Measurements from ENCODE around the gene TSFM. TPM values are rescaled to one million over a fixed set of nuclear protein-coding genes. Genes with fewer than 3 reads are reported as not detected.

The TSFM gene
- total and polyA plus RNA-seq, 2 of the 13 experiments (the other 11 are each of a cell fraction or from before 2014, with no cell fraction given), result 29.8 to 68.3 TPM

DNA sequence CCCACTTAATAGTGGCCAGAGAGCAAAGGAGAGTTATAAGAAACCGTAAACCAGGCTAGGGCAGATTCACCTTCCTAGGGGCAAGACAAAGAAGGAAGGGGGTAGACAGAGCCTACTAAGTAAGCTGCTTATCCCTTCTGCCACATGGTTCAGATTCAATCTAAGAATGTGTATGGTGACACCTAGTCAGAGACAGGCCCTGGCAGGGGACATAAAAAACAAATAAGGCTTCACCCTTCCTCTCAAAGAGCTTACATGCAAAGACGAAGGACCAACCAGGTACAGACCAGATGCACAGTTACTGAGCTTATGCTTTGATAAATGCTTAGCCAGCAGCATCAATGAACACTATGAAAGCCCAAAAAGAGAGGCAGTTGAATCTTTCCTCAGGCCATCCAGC, 20.1 kb upstream of the TSFM start:
- WGBS (ENCODE audit: low lambda C conversion rate), result 91% methylated on average over 2 of the region's 2 CpGs
- BruUV-seq (replicated peaks), result no TSS peak
- no peak overlapping the region for H2AFZ ChIP-seq (ENCODE audit: low read length)
- H3K4me1 ChIP-seq (ENCODE audit: insufficient read depth, low read length), result peaks cover 36% of the 10 kb centered on the region
- H3K9ac ChIP-seq (ENCODE audit: insufficient read depth, low read depth, low read length), result no peak overlapping the region
- H4K20me1 ChIP-seq (ENCODE audit: insufficient read depth, low read length), result no peaks in the 10 kb centered on the region
- H3K36me3 ChIP-seq (replicated peaks in 1 of 2; ENCODE audit: control insufficient read depth in 1 of 2, insufficient read depth in 2 of 2, low read length in 2 of 2), result no peaks in the 10 kb centered on the region; a peak in 1 of 5 replicates
- intact Hi-C loops (cut with micrococcal nuclease; ENCODE audit: unreplicated experiment), result no loop called here
- ChIA-PET CTCF (ENCODE audit: low intra/inter-chr PET ratio, low total read pairs) (no interaction called here), POLR2A (no interaction called here)
- ATAC-seq (no peak), FAIRE-seq (no peak), DNase-seq (ENCODE audit: low spot score) (no peak)
- H3K4me2 ChIP-seq (ENCODE audit: low read depth, low read length), result no peak overlapping the region
- in situ Hi-C loops (cut with HindIII; ENCODE audit: extremely low pct_ligation_motif_present, low pct_unique_long_range_greater_than_20kb), result no loop called here
- H3K9me3 ChIP-seq (ENCODE audit: low read length), result no peaks in the 10 kb centered on the region
- H3K4me3 ChIP-seq (replicated peaks in 1 of 3; ENCODE audit: insufficient read depth in 1 of 3, low read depth in 2 of 3, low read length in 3 of 3), result no peak overlapping the region
- peaks cover 0 to 6% of the 10 kb centered on the region in 2 experiments; a peak in 1 of 5 replicates for H3K27me3 ChIP-seq (ENCODE audit: control insufficient read depth in 1 of 2, insufficient read depth in 2 of 2, low read length in 2 of 2)
- no peak overlapping the region for H3K27ac ChIP-seq (ENCODE audit: extremely low read length, insufficient read depth, low read length)
- no peaks in the 10 kb centered on the region for H3K79me2 ChIP-seq (ENCODE audit: insufficient read depth, low read length)
- TF ChIP-seq PLRG1 (conservative IDR thresholded peaks at IDR 0.05), result no peak
- TF ChIP-seq, protein P1, sequence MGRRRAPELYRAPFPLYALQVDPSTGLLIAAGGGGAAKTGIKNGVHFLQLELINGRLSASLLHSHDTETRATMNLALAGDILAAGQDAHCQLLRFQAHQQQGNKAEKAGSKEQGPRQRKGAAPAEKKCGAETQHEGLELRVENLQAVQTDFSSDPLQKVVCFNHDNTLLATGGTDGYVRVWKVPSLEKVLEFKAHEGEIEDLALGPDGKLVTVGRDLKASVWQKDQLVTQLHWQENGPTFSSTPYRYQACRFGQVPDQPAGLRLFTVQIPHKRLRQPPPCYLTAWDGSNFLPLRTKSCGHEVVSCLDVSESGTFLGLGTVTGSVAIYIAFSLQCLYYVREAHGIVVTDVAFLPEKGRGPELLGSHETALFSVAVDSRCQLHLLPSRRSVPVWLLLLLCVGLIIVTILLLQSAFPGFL (CRISPR knock-in tag; IDR thresholded peaks at IDR 0.05), result no peak
- TF ChIP-seq ZFP37 (CRISPR knock-in tag; IDR thresholded peaks at IDR 0.05; ENCODE audit: borderline replicate concordance), result no peak
- TF ChIP-seq MATR3 (CRISPR knock-in tag; IDR thresholded peaks at IDR 0.05), result no peak
- no peak for TF ChIP-seq TRAFD1 (CRISPR knock-in tag; IDR thresholded peaks at IDR 0.05; ENCODE audit: borderline replicate concordance)
- TF ChIP-seq, protein P2, sequence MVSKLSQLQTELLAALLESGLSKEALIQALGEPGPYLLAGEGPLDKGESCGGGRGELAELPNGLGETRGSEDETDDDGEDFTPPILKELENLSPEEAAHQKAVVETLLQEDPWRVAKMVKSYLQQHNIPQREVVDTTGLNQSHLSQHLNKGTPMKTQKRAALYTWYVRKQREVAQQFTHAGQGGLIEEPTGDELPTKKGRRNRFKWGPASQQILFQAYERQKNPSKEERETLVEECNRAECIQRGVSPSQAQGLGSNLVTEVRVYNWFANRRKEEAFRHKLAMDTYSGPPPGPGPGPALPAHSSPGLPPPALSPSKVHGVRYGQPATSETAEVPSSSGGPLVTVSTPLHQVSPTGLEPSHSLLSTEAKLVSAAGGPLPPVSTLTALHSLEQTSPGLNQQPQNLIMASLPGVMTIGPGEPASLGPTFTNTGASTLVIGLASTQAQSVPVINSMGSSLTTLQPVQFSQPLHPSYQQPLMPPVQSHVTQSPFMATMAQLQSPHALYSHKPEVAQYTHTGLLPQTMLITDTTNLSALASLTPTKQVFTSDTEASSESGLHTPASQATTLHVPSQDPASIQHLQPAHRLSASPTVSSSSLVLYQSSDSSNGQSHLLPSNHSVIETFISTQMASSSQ (IDR thresholded peaks at IDR 0.05; ENCODE audit: low read depth), result no peak
- TF ChIP-seq, protein P2 (CRISPR knock-in tag; IDR thresholded peaks at IDR 0.05; ENCODE audit: borderline replicate concordance), result no peak
- no peak for TF ChIP-seq NR2C2 (CRISPR knock-in tag; IDR thresholded peaks at IDR 0.05; ENCODE audit: borderline replicate concordance)
- no peak for TF ChIP-seq JARID2 (CRISPR knock-in tag; IDR thresholded peaks at IDR 0.05; ENCODE audit: insufficient replicate concordance)
- TF ChIP-seq RARG (CRISPR knock-in tag; IDR thresholded peaks at IDR 0.05; ENCODE audit: low read depth), result no peak
- no peak for TF ChIP-seq NFIC (IDR thresholded peaks at IDR 0.05; ENCODE audit: low read length)
- no peak for TF ChIP-seq U2AF1 (optimal IDR thresholded peaks at IDR 0.05; ENCODE audit: low read depth, low read length)
- no peak for TF ChIP-seq SIN3B (IDR thresholded peaks at IDR 0.05; ENCODE audit: low read length)
- no peak for TF ChIP-seq NCOA1 (CRISPR knock-in tag; IDR thresholded peaks at IDR 0.05)
- TF ChIP-seq RFXANK (CRISPR knock-in tag; IDR thresholded peaks at IDR 0.05), result no peak
- TF ChIP-seq ATF1 (CRISPR knock-in tag; IDR thresholded peaks at IDR 0.05), result no peak
- TF ChIP-seq MYC (CRISPR knock-in tag; IDR thresholded peaks at IDR 0.05; ENCODE audit: borderline replicate concordance), result no peak
- no peak for TF ChIP-seq GTF2F1 (IDR thresholded peaks at IDR 0.05; ENCODE audit: low read length)
- no peak for TF ChIP-seq ZNF891 (CRISPR knock-in tag; IDR thresholded peaks at IDR 0.05)
